ENCODE measurements around the gene DIP2C. TPM values are rescaled to one million over a fixed set of nuclear protein-coding genes. Genes with fewer than 3 reads are reported as not detected.

DIP2C gene
- total RNA-seq, 6 experiments from 2014 or later = 23.2 to 28.9 (median 26.3) TPM

DNA sequence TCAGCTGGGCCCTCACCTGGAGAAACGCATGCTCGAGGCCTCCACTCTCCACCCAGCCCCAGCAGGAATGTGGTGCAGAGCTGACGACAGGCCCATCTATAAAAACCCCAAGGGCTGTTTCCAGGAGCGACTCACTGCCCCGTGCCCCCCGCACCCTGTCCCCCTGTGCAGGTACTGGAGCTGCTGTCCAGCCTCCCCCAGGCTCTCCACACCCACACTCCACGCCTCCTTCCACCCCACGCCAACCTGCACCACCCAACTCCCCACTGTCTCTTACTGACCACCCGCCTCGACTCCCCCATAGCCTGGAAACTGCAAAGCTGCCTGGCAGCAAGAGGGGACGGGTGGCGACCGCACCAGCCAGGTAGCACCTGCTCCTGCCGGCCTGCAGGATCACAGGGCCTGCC is 43.3 kb downstream of the DIP2C start:
- Mint-ChIP-seq H3K36me3 (ENCODE audit: low read depth) (peaks cover 20% of the 10 kb centered on the region), H3K4me3 (no peak overlapping the region), H3K4me1 (ENCODE audit: low read depth) (peaks cover 4% of the 10 kb centered on the region), H3K27ac (no peak overlapping the region), H3K27me3 (ENCODE audit: insufficient read depth) (peaks cover 5% of the 10 kb centered on the region), H3K9me3 (peaks cover 13% of the 10 kb centered on the region)
- no peak for DNase-seq
- TF ChIP-seq, protein P1, sequence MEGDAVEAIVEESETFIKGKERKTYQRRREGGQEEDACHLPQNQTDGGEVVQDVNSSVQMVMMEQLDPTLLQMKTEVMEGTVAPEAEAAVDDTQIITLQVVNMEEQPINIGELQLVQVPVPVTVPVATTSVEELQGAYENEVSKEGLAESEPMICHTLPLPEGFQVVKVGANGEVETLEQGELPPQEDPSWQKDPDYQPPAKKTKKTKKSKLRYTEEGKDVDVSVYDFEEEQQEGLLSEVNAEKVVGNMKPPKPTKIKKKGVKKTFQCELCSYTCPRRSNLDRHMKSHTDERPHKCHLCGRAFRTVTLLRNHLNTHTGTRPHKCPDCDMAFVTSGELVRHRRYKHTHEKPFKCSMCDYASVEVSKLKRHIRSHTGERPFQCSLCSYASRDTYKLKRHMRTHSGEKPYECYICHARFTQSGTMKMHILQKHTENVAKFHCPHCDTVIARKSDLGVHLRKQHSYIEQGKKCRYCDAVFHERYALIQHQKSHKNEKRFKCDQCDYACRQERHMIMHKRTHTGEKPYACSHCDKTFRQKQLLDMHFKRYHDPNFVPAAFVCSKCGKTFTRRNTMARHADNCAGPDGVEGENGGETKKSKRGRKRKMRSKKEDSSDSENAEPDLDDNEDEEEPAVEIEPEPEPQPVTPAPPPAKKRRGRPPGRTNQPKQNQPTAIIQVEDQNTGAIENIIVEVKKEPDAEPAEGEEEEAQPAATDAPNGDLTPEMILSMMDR (IDR thresholded peaks at IDR 0.05) = no peak

GRCh38 chr10:644943-645334 is 44.5 kb downstream of the DIP2C start:
- no peak for DNase-seq
- no peak overlapping the region for H3K4me3 Mint-ChIP-seq
- H3K27me3 Mint-ChIP-seq (ENCODE audit: insufficient read depth) = peaks cover 5% of the 10 kb centered on the region
- no peak overlapping the region; the same call in 1 of the 2 replicates for H3K27ac Mint-ChIP-seq
- H3K9me3 Mint-ChIP-seq = peaks cover 13% of the 10 kb centered on the region
- H3K4me1 Mint-ChIP-seq (ENCODE audit: low read depth) = peaks cover 4% of the 10 kb centered on the region
- TF ChIP-seq, protein P1 (IDR thresholded peaks at IDR 0.05) = no peak
- H3K36me3 Mint-ChIP-seq (ENCODE audit: low read depth) = peaks cover 17% of the 10 kb centered on the region

DNA sequence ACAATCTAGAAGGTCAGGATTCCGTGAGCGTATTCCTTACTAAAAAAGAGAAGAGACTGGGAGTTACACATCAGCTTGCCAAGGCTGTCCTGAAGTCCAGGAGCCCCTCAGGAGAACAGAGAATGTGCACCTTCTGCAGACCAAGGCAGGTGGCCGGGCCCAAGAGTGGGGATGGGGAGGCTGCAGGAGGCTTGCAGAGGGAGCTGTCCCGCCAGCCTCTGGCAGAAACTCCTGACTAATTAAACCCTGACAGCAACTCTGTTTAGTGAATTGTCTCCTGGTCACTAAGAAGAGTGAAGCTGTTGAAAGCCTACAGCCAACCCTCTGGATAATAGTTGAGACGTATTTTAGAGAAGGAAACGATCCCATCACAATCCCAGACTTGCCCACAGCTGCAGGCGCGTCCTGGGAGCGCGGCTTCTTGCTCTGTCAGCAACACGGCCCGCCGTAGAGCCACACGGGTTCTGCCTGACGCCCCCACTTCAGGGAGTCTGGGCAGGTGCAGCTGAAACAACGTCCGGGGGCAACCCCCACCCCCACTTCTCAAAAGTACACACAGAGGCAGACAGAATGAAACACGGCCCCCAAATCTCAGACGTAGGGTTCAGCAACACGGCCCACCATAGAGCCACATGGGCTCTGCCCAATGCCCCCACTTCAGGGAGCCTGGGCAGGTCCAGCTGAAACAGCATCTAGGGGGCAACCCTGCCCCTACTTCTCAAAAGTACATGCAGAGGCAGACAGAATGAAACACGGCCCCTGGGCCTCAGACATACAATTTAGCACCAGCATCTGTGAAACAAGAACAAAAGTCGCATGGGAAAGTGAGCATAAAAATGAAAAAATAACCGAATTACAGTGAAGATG is 45.2 kb downstream of the DIP2C start:
- DNase-seq = no peak
- Mint-ChIP-seq H3K36me3 (ENCODE audit: low read depth) (peaks cover 17% of the 10 kb centered on the region), H3K27ac (no peak overlapping the region; the same call in 1 of the 2 replicates), H3K9me3 (peaks cover 13% of the 10 kb centered on the region), H3K4me3 (no peak overlapping the region), H3K27me3 (ENCODE audit: insufficient read depth) (peaks cover 5% of the 10 kb centered on the region), H3K4me1 (ENCODE audit: low read depth) (peaks cover 4% of the 10 kb centered on the region)
- TF ChIP-seq, protein P1 (IDR thresholded peaks at IDR 0.05) = no peak

DNA sequence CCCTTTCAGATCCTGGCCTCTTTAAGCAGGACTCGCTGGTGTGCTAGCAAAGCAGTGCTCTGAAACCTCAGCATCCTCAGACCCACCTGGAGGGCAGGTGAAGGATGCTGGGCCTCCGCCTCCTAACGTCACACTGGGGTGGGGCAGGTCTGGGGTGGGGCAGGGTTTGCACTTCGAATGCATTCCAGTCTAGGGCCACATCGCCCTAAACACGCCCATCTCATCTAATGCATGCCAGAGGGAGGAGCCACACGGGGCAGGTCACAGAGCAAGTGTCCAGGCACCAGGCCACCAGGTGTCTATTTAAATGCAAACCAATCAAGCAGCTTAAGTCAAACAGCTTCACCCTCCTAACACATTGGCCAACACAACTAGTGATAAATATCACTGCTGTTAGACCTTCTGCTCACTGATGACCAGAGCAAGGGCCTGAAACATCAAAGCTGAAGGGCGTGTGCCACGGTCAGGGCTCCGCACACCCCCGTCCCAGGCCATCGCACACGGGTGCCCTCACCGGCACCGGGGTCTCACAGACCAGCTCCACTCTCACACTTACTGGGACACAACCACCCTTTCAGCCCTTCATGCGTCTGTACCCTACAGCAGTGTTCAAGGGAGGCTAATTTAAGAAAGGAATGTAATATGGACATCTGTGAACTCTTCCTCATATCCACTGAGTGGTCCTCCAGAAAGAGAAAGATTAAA is 47.1 kb downstream of the DIP2C start:
- TF ChIP-seq, protein P1 (IDR thresholded peaks at IDR 0.05) = no peak
- no peak overlapping the region for H3K27ac Mint-ChIP-seq
- peaks cover 17% of the 10 kb centered on the region for H3K36me3 Mint-ChIP-seq (ENCODE audit: low read depth)
- peaks cover 13% of the 10 kb centered on the region for H3K9me3 Mint-ChIP-seq
- H3K27me3 Mint-ChIP-seq (ENCODE audit: insufficient read depth) = peaks cover 5% of the 10 kb centered on the region
- no peak for DNase-seq
- H3K4me3 Mint-ChIP-seq = no peak overlapping the region
- peaks cover 4% of the 10 kb centered on the region; the same call in 1 of the 2 replicates for H3K4me1 Mint-ChIP-seq (ENCODE audit: low read depth)

GRCh38 chr10:641149-642010 is 48.1 kb downstream of the DIP2C start:
- DNase-seq = no peak
- peaks cover 13% of the 10 kb centered on the region for H3K9me3 Mint-ChIP-seq
- no peak overlapping the region for H3K27ac Mint-ChIP-seq
- TF ChIP-seq, protein P1 (IDR thresholded peaks at IDR 0.05) = no peak
- peaks cover 4% of the 10 kb centered on the region; the same call in 1 of the 2 replicates for H3K4me1 Mint-ChIP-seq (ENCODE audit: low read depth)
- H3K4me3 Mint-ChIP-seq = no peak overlapping the region; the same call in 1 of the 2 replicates
- peaks cover 17% of the 10 kb centered on the region for H3K36me3 Mint-ChIP-seq (ENCODE audit: low read depth)
- peaks cover 5% of the 10 kb centered on the region for H3K27me3 Mint-ChIP-seq (ENCODE audit: insufficient read depth)

All from HFFc6 (cell line).